Upper lobe of right lung (tissue), 1 donor: ENCODE measurements around the gene HDAC4. TPM values are rescaled to one million over a fixed set of nuclear protein-coding genes. Genes with fewer than 3 reads are reported as not detected.
A peak's percentile ranks its signal among the peaks of the same experiment; 100 is the strongest.

Source experiments
- ATAC-seq: fragments of 200-7000 bp; cut with Tn5 transposase; one replicate; pipeline ENCODE4 v1.9.1; 2020; ENCODE audit warnings: mild to moderate bottlenecking, moderate library complexity
- DNase-seq: peaks from one replicate; pipeline ENCODE4 v3.0.0-alpha.2; 2020
- H3K27ac ChIP-seq: fragments of 200-600 bp; one replicate; pipeline ENCODE4 v1.8.0; 2022
- H3K27me3 ChIP-seq: fragments of 200-600 bp; one replicate; pipeline ENCODE4 v1.8.0; 2022; ENCODE audit warnings: mild to moderate bottlenecking
- H3K36me3 ChIP-seq: fragments of 200-600 bp; one replicate; pipeline ENCODE4 v1.8.0; 2022
- H3K4me1 ChIP-seq: fragments of 200-600 bp; one replicate; pipeline ENCODE4 v1.8.0; 2022
- H3K4me3 ChIP-seq: fragments of 200-600 bp; one replicate; pipeline ENCODE4 v1.8.0; 2022; ENCODE audit warnings: mild to moderate bottlenecking
- H3K9me3 ChIP-seq: fragments of 200-600 bp; one replicate; pipeline ENCODE4 v1.8.0; 2022
- CTCF ChIP-seq: fragments of 200-600 bp; IDR thresholded peaks from one replicate; pipeline ENCODE4 v1.8.0; 2022; ENCODE audit warnings: antibody characterized with exemption
- intact Hi-C: fragments of 100-400 bp; cut with DNase I; formaldehyde crosslinking; loops from one replicate; pipeline ENCODE4 v1.11.0; 2022
- total RNA-seq: library from RNA; stranded (reverse); fragmentation: NEBNext Ultra II Directional; extraction: Animal tissue kit (Norgen Biotek cat#: 25700); gene quantifications from one replicate; pipeline ENCODE4 v1.2.1, GENCODE V29; 2021
- donor health status: DM: no; HTN: yes; CAD: no; lungs with severe emphysema.

HDAC4 gene
- total RNA-seq, 1 donor from 2014 or later, result 44.1 TPM

GRCh38 chr2:239047861-239048260 lies 353.0 kb downstream of the HDAC4 start:
- Histone ChIP-seq H3K27me3 (no peaks in the 10 kb centered on the region), H3K4me1 (no peaks in the 10 kb centered on the region), H3K36me3 (peaks cover 17% of the 10 kb centered on the region), H3K4me3 (no peak overlapping the region), H3K27ac (no peak overlapping the region), H3K9me3 (no peaks in the 10 kb centered on the region)
- intact Hi-C loops, result no loop called here
- ATAC-seq, result no peak
- no peak for TF ChIP-seq CTCF
- DNase-seq, result no peak

GRCh38 chr2:239047420-239047819 lies 353.4 kb downstream of the HDAC4 start:
- Histone ChIP-seq H3K9me3 (no peaks in the 10 kb centered on the region), H3K4me3 (no peak overlapping the region), H3K27me3 (no peaks in the 10 kb centered on the region), H3K4me1 (no peaks in the 10 kb centered on the region), H3K36me3 (peaks cover 13% of the 10 kb centered on the region), H3K27ac (no peak overlapping the region)
- peak; percentile 19 for ATAC-seq
- DNase-seq, result no peak
- no peak for TF ChIP-seq CTCF
- intact Hi-C loops, result no loop called here

GRCh38 chr2:239046822-239047221 lies 354.0 kb downstream of the HDAC4 start:
- intact Hi-C loops, result no loop called here
- Histone ChIP-seq H3K4me1 (no peaks in the 10 kb centered on the region), H3K9me3 (no peaks in the 10 kb centered on the region), H3K36me3 (peaks cover 7% of the 10 kb centered on the region), H3K4me3 (no peak overlapping the region), H3K27ac (no peak overlapping the region), H3K27me3 (no peaks in the 10 kb centered on the region)
- DNase-seq, result no peak
- ATAC-seq, result no peak
- no peak for TF ChIP-seq CTCF

- intact Hi-C loops, result no loop called here
- ATAC-seq (no peak), DNase-seq (no peak)
- Histone ChIP-seq H3K27ac (no peak overlapping the region), H3K36me3 (no peaks in the 10 kb centered on the region), H3K4me3 (no peak overlapping the region), H3K27me3 (no peaks in the 10 kb centered on the region), H3K9me3 (no peaks in the 10 kb centered on the region), H3K4me1 (no peaks in the 10 kb centered on the region)
- no peak for TF ChIP-seq CTCF
Measured at GRCh38 chr2:239044336-239044735, 356.5 kb downstream of the HDAC4 start.

GRCh38 chr2:239043326-239043725 lies 357.5 kb downstream of the HDAC4 start:
- Histone ChIP-seq H3K9me3 (no peaks in the 10 kb centered on the region), H3K4me1 (no peaks in the 10 kb centered on the region), H3K36me3 (no peaks in the 10 kb centered on the region), H3K4me3 (no peak overlapping the region), H3K27me3 (no peaks in the 10 kb centered on the region), H3K27ac (no peak overlapping the region)
- ATAC-seq, result no peak
- intact Hi-C loops, result no loop called here
- no peak for TF ChIP-seq CTCF
- no peak for DNase-seq

- H3K4me3 ChIP-seq, result no peak overlapping the region
- H3K9me3 ChIP-seq, result no peaks in the 10 kb centered on the region
- H3K27me3 ChIP-seq, result no peaks in the 10 kb centered on the region
- intact Hi-C loops, result no loop called here
- no peaks in the 10 kb centered on the region for H3K4me1 ChIP-seq
- no peak for TF ChIP-seq CTCF
- no peak for ATAC-seq
- no peaks in the 10 kb centered on the region for H3K36me3 ChIP-seq
- DNase-seq, result no peak
- no peak overlapping the region for H3K27ac ChIP-seq
Measured at GRCh38 chr2:239042551-239043320, 358.1 kb downstream of the HDAC4 start.
